Erythroblast (primary cell): Measurements from ENCODE around the gene MPZL1.

Source experiments
- GATA1 ChIP-seq: IDR thresholded peaks from 2 replicates; pipeline ENCODE4 v1.6.1; 2011; ENCODE audit warnings: low read depth, mild to moderate bottlenecking, control low read depth, low read length, moderate library complexity
- POLR2A ChIP-seq: IDR thresholded peaks from 2 replicates; pipeline ENCODE4 v1.6.1; 2011; ENCODE audit warnings: mild to moderate bottlenecking, low read length

DNA sequence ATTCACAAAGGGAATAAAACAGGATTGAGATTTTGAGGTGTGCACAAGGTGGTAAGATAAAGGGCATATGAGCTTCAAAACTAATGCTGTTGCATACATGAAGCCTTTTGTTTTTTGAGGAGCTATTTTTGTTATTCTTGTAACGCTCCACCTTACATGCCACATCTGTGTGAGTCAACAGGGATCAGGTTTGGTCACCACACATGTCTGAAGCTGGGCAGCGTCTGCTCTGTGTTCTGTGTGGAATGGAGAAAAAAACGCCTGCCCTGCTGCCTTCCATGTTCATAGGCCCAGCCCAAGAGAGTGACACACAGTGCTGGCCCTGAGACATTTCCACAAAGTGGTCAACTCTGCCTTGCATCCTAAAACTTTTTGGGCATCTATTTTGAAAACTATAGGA is 67.7 kb downstream of the MPZL1 start:
- no peak for TF ChIP-seq POLR2A
- no peak for TF ChIP-seq GATA1
